Measurements from ENCODE around the gene MANBA.

MANBA gene

GRCh38 chr4:102736636-102737549 lies 23.9 kb downstream of the MANBA start:
- no peak for DNase-seq (ENCODE audit: low spot score)
- no peak for TF ChIP-seq CTCF (IDR thresholded peaks at IDR 0.05; ENCODE audit: extremely low read depth, insufficient read depth, missing control alignments)
- in situ Hi-C loops (cut with MboI; ENCODE audit: low pct_unique_long_range_greater_than_20kb, low sequenced_read_pairs, unreplicated experiment) = no loop called here

- in situ Hi-C loops (cut with MboI; ENCODE audit: low pct_unique_long_range_greater_than_20kb, low sequenced_read_pairs, unreplicated experiment) = no loop called here
- DNase-seq (ENCODE audit: low spot score) = no peak
- TF ChIP-seq CTCF (IDR thresholded peaks at IDR 0.05; ENCODE audit: extremely low read depth, insufficient read depth, missing control alignments) = no peak
These were observed 25.2 kb downstream of the MANBA start for GRCh38 chr4:102735582-102735981.

- in situ Hi-C loops (cut with MboI; ENCODE audit: low pct_unique_long_range_greater_than_20kb, low sequenced_read_pairs, unreplicated experiment) = no loop called here
- TF ChIP-seq CTCF (IDR thresholded peaks at IDR 0.05; ENCODE audit: extremely low read depth, insufficient read depth, missing control alignments) = no peak
- peak; percentile 53 for DNase-seq (ENCODE audit: low spot score)
These were observed 26.0 kb downstream of the MANBA start for GRCh38 chr4:102734591-102735385.

GRCh38 chr4:102734116-102734515 lies 26.7 kb downstream of the MANBA start:
- no peak for TF ChIP-seq CTCF (IDR thresholded peaks at IDR 0.05; ENCODE audit: extremely low read depth, insufficient read depth, missing control alignments)
- DNase-seq (ENCODE audit: low spot score) = no peak
- in situ Hi-C loops (cut with MboI; ENCODE audit: low pct_unique_long_range_greater_than_20kb, low sequenced_read_pairs, unreplicated experiment) = no loop called here

- in situ Hi-C loops (cut with MboI; ENCODE audit: low pct_unique_long_range_greater_than_20kb, low sequenced_read_pairs, unreplicated experiment) = no loop called here
- no peak for DNase-seq (ENCODE audit: low spot score)
- no peak for TF ChIP-seq CTCF (IDR thresholded peaks at IDR 0.05; ENCODE audit: extremely low read depth, insufficient read depth, missing control alignments)
These were observed 27.7 kb downstream of the MANBA start for GRCh38 chr4:102733084-102733483.

GRCh38 chr4:102732678-102733077 lies 28.1 kb downstream of the MANBA start:
- TF ChIP-seq CTCF (IDR thresholded peaks at IDR 0.05; ENCODE audit: extremely low read depth, insufficient read depth, missing control alignments) = no peak
- DNase-seq (ENCODE audit: low spot score) = no peak
- in situ Hi-C loops (cut with MboI; ENCODE audit: low pct_unique_long_range_greater_than_20kb, low sequenced_read_pairs, unreplicated experiment) = no loop called here
